H9 (cell line): Measurements from ENCODE around the gene SURF4. TPM values are rescaled to one million over a fixed set of nuclear protein-coding genes. Genes with fewer than 3 reads are reported as not detected.
"Not testable (repeated sequence)": the region's sequence is repeated elsewhere in the genome, so short reads cannot be mapped to it uniquely, and the experiment has no call there.

Experiments
- DNase-seq: peaks from one replicate; pipeline ENCODE4 v3.0.0-alpha.2; 2017
- H2AFZ ChIP-seq: one replicate; pipeline ENCODE4 v1.6.1; 2013; ENCODE audit warnings: mild to moderate bottlenecking, low read length, control low read depth, moderate library complexity
- H2AK5ac ChIP-seq: 2 replicates; pipeline ENCODE4 v1.6.1; 2013; ENCODE audit warnings: low read length, control low read depth, mixed read lengths; ENCODE audit not compliant: insufficient read length
- H2BK120ac ChIP-seq: one replicate; pipeline ENCODE4 v1.6.1; 2013; ENCODE audit warnings: low read depth, mild to moderate bottlenecking, low read length, control low read depth, inconsistent platforms; ENCODE audit not compliant: poor library complexity, severe bottlenecking
- H2BK12ac ChIP-seq: 2 replicates; pipeline ENCODE4 v1.6.1; 2013; ENCODE audit warnings: low read length, control low read depth, mixed read lengths, low read depth; ENCODE audit not compliant: insufficient read length
- H2BK15ac ChIP-seq: 2 replicates; pipeline ENCODE4 v1.6.1; 2013; ENCODE audit warnings: low read depth, low read length, control low read depth
- H2BK20ac ChIP-seq: one replicate; pipeline ENCODE4 v1.6.1; 2013; ENCODE audit warnings: low read depth, mild to moderate bottlenecking, low read length, control low read depth, inconsistent platforms; ENCODE audit not compliant: poor library complexity, severe bottlenecking
- H2BK5ac ChIP-seq: 2 replicates; pipeline ENCODE4 v1.6.1; 2013; ENCODE audit warnings: low read length, control low read depth, mixed read lengths; ENCODE audit not compliant: insufficient read length
- H3K14ac ChIP-seq: 2 replicates; pipeline ENCODE4 v1.6.1; 2013; ENCODE audit warnings: low read length, control low read depth; ENCODE audit not compliant: insufficient read depth
- H3K18ac ChIP-seq: 2 replicates; pipeline ENCODE4 v1.6.1; 2013; ENCODE audit warnings: low read depth, mild to moderate bottlenecking, mixed read lengths, low read length, control low read depth; ENCODE audit not compliant: insufficient read length
- H3K23ac ChIP-seq: 2 replicates; pipeline ENCODE4 v1.6.1; 2013; ENCODE audit warnings: low read length, control low read depth, mixed read lengths, low read depth; ENCODE audit not compliant: insufficient read length
- H3K23me2 ChIP-seq: 2 replicates; pipeline ENCODE4 v1.6.1; 2013; ENCODE audit warnings: low read depth, mild to moderate bottlenecking, mixed read lengths, low read length, control low read depth; ENCODE audit not compliant: insufficient read length, poor library complexity, severe bottlenecking
- H3K27ac ChIP-seq: 2 replicates; pipeline ENCODE4 v1.5.1; 2013; ENCODE audit warnings: low read length, control low read depth, mixed read lengths, low read depth; ENCODE audit not compliant: insufficient read length
- H3K27me3 ChIP-seq: 2 replicates; pipeline ENCODE4 v1.6.1; 2013; ENCODE audit warnings: low read length, control low read depth, inconsistent platforms; ENCODE audit not compliant: insufficient read depth
- H3K4ac ChIP-seq: 2 replicates; pipeline ENCODE4 v1.6.1; 2013; ENCODE audit warnings: low read depth, mild to moderate bottlenecking, control low read depth, inconsistent platforms, low read length, moderate library complexity
- H3K4me1 ChIP-seq: 2 replicates; pipeline ENCODE4 v1.6.1; 2013; ENCODE audit warnings: low read length, control low read depth, inconsistent platforms; ENCODE audit not compliant: insufficient read depth
- H3K4me2 ChIP-seq: 2 replicates; pipeline ENCODE4 v1.6.1; 2013; ENCODE audit warnings: low read length, control low read depth, mixed read lengths; ENCODE audit not compliant: insufficient read length, insufficient read depth
- H3K56ac ChIP-seq: 2 replicates; pipeline ENCODE4 v1.6.1; 2013; ENCODE audit warnings: low read depth, mild to moderate bottlenecking, mixed read lengths, low read length, control low read depth; ENCODE audit not compliant: insufficient read length
- H3K79me1 ChIP-seq: 2 replicates; pipeline ENCODE4 v1.6.1; 2013; ENCODE audit warnings: low read depth, mild to moderate bottlenecking, moderate library complexity, low read length, control low read depth, inconsistent platforms; ENCODE audit not compliant: insufficient read depth, poor library complexity, severe bottlenecking
- H3K79me2 ChIP-seq: 2 replicates; pipeline ENCODE4 v1.6.1; 2013; ENCODE audit warnings: low read length, control low read depth, inconsistent platforms; ENCODE audit not compliant: insufficient read depth
- H3K9ac ChIP-seq: 2 replicates; pipeline ENCODE4 v1.6.1; 2013; ENCODE audit warnings: low read length, control low read depth, mixed read lengths; ENCODE audit not compliant: insufficient read length; ENCODE audit errors: extremely low read depth
- H3K9me3 ChIP-seq: one replicate; pipeline ENCODE4 v1.6.1; 2013; ENCODE audit warnings: low read depth, low read length, inconsistent platforms; ENCODE audit not compliant: control insufficient read depth
- H3T11ph ChIP-seq: one replicate; pipeline ENCODE4 v1.6.1; 2013; ENCODE audit warnings: mild to moderate bottlenecking, low read length, control low read depth, inconsistent platforms
- H4K20me1 ChIP-seq: one replicate; pipeline ENCODE4 v1.6.1; 2013; ENCODE audit not compliant: control insufficient read depth, insufficient read length, insufficient read depth
- H4K5ac ChIP-seq: 2 replicates; pipeline ENCODE4 v1.6.1; 2013; ENCODE audit warnings: low read depth, mild to moderate bottlenecking, mixed read lengths, low read length, control low read depth; ENCODE audit not compliant: insufficient read length
- H4K8ac ChIP-seq: replicated peaks from 2 replicates; pipeline ENCODE4 v1.6.1; 2013; ENCODE audit warnings: low read length, control low read depth, mixed read lengths, low read depth; ENCODE audit not compliant: insufficient read length
- H4K91ac ChIP-seq: 2 replicates; pipeline ENCODE4 v1.6.1; 2013; ENCODE audit warnings: low read depth, mild to moderate bottlenecking, moderate library complexity, mixed read lengths, low read length, control low read depth; ENCODE audit not compliant: insufficient read length
- H3K27ac Mint-ChIP-seq, 3 experiments: 2 replicates in 2 of 3; 3 replicates in 1 of 3; pipeline ENCODE4 v1.8.0; 2020 to 2021; ENCODE audit warnings: mixed read lengths in 3 of 3, mild to moderate bottlenecking in 1 of 3, moderate library complexity in 1 of 3
- H3K27me3 Mint-ChIP-seq: 2 replicates; pipeline ENCODE4 v1.8.0; 2021; ENCODE audit warnings: low read depth, mild to moderate bottlenecking, moderate library complexity, mixed read lengths
- H3K36me3 Mint-ChIP-seq, 3 experiments: 2 replicates in 2 of 3; 3 replicates in 1 of 3; pipeline ENCODE4 v1.8.0; 2020 to 2021; ENCODE audit warnings: low read depth in 3 of 3, mixed read lengths in 3 of 3; ENCODE audit not compliant: insufficient read depth in 1 of 3
- H3K4me1 Mint-ChIP-seq, 2 experiments: 2 replicates each; pipeline ENCODE4 v1.8.0; 2020; ENCODE audit warnings: mixed read lengths in 2 of 2
- H3K4me3 Mint-ChIP-seq, 2 experiments: 2 replicates in 1 of 2; 3 replicates in 1 of 2; pipeline ENCODE4 v1.8.0; 2020 to 2021; ENCODE audit warnings: mild to moderate bottlenecking in 2 of 2, mixed read lengths in 2 of 2, moderate library complexity in 1 of 2
- H3K9me3 Mint-ChIP-seq, 2 experiments: 2 replicates in 1 of 2; 3 replicates in 1 of 2; pipeline ENCODE4 v1.8.0; 2020; ENCODE audit warnings: mild to moderate bottlenecking in 2 of 2, mixed read lengths in 2 of 2, moderate library complexity in 1 of 2
- CTCF ChIP-seq: fragments of 200-600 bp; sonication (generic); conservative IDR thresholded peaks from 3 replicates; pipeline ENCODE4 v1.8.0; 2021; ENCODE audit warnings: antibody characterized with exemption, mild to moderate bottlenecking
- WGBS: extraction: QIAGEN DNeasy Blood & Tissue Kit; methylation state at CpG from one replicate; pipeline ENCODE4 v1.1.7; 2013; ENCODE audit warnings: missing lambda C conversion rate, low lambda C conversion rate, mixed read lengths; ENCODE audit not compliant: insufficient read length; ENCODE audit errors: extremely low coverage; 5-methylcytosine and 5-hydroxymethylcytosine counted together
- total RNA-seq: library from RNA; stranded (reverse); gene quantifications from 2 replicates; pipeline ENCODE4 v1.2.1, GENCODE V29; 2021

The SURF4 gene
- total RNA-seq, 1 experiment from 2014 or later: 146 TPM

- H2AFZ ChIP-seq: no peak overlapping the region
- H3K18ac ChIP-seq: no peak overlapping the region
- H3K79me2 ChIP-seq: no peaks in the 10 kb centered on the region
- WGBS: no CpG with 5 or more reads among the region's 10 CpGs
- H3K4me1 Mint-ChIP-seq: 0 out of 4 replicates have a peak, but pooled peaks cover 0 to 4% of the 10 kb centered on the region in 2 experiments
- no peaks in the 10 kb centered on the region for H3K23me2 ChIP-seq
- no peak overlapping the region for H2BK5ac ChIP-seq
- H3K27me3 ChIP-seq: no peaks in the 10 kb centered on the region
- no peak overlapping the region for H4K5ac ChIP-seq
- H3K9me3 ChIP-seq: peaks cover 11% of the 10 kb centered on the region
- H3K79me1 ChIP-seq: no peaks in the 10 kb centered on the region
- H2BK15ac ChIP-seq: no peak overlapping the region
- H2BK120ac ChIP-seq: no peak overlapping the region
- H3K23ac ChIP-seq: no peak overlapping the region
- no peak overlapping the region for H3K14ac ChIP-seq
- no peak overlapping the region for H2BK12ac ChIP-seq
- DNase-seq: peak; percentile 18
- H3K4me2 ChIP-seq: no peak overlapping the region
- H3T11ph ChIP-seq: no peak overlapping the region
- peaks cover 35 to 41% of the 10 kb centered on the region in 2 experiments for H3K9me3 Mint-ChIP-seq
- peaks cover 21% of the 10 kb centered on the region for H3K27me3 Mint-ChIP-seq
- H3K4me3 Mint-ChIP-seq: no peak overlapping the region
- no peak overlapping the region for H2AK5ac ChIP-seq
- no peak overlapping the region for H4K8ac ChIP-seq
- TF ChIP-seq CTCF: no peak
- no peak overlapping the region for H3K56ac ChIP-seq
- no peaks in the 10 kb centered on the region for H4K20me1 ChIP-seq
- no peak overlapping the region for H3K27ac Mint-ChIP-seq
- peaks cover 26 to 36% (median 30%) of the 10 kb centered on the region in 3 experiments for H3K36me3 Mint-ChIP-seq
- no peak overlapping the region for H2BK20ac ChIP-seq
- H3K4ac ChIP-seq: no peak overlapping the region
- H3K9ac ChIP-seq: no peak overlapping the region
- no peak overlapping the region for H4K91ac ChIP-seq
- no peak overlapping the region for H3K27ac ChIP-seq
- no peaks in the 10 kb centered on the region for H3K4me1 ChIP-seq
These were observed 47.9 kb downstream of the SURF4 start for GRCh38 chr9:133327834-133328484.

GRCh38 chr9:133327021-133327420 lies 48.8 kb downstream of the SURF4 start:
- H2BK120ac ChIP-seq, H3T11ph ChIP-seq, DNase-seq, H3K79me2 ChIP-seq, H3K27ac Mint-ChIP-seq, H3K23ac ChIP-seq, H3K4me3 Mint-ChIP-seq, H2BK12ac ChIP-seq, H2BK5ac ChIP-seq, H2AK5ac ChIP-seq, H4K20me1 ChIP-seq, H3K27ac ChIP-seq, H3K4me1 ChIP-seq, H3K23me2 ChIP-seq, H2AFZ ChIP-seq, H2BK15ac ChIP-seq, H3K27me3 ChIP-seq, H3K4me1 Mint-ChIP-seq, H4K91ac ChIP-seq, H4K5ac ChIP-seq, H3K4me2 ChIP-seq, H4K8ac ChIP-seq, H3K79me1 ChIP-seq, H2BK20ac ChIP-seq, H3K56ac ChIP-seq, H3K4ac ChIP-seq, H3K9ac ChIP-seq, H3K14ac ChIP-seq, H3K18ac ChIP-seq: not testable (repeated sequence)
- H3K9me3 ChIP-seq: peaks cover 11% of the 10 kb centered on the region
- peaks cover 35 to 41% of the 10 kb centered on the region in 2 experiments for H3K9me3 Mint-ChIP-seq
- H3K36me3 Mint-ChIP-seq: peaks cover 18 to 26% (median 21%) of the 10 kb centered on the region in 3 experiments
- peaks cover 26% of the 10 kb centered on the region for H3K27me3 Mint-ChIP-seq
- WGBS: no CpG with 5 or more reads among the region's 6 CpGs
